ENCODE results near the gene NXPE3.
A peak's percentile ranks its signal among the peaks of the same experiment; 100 is the strongest.

NXPE3 gene

DNA sequence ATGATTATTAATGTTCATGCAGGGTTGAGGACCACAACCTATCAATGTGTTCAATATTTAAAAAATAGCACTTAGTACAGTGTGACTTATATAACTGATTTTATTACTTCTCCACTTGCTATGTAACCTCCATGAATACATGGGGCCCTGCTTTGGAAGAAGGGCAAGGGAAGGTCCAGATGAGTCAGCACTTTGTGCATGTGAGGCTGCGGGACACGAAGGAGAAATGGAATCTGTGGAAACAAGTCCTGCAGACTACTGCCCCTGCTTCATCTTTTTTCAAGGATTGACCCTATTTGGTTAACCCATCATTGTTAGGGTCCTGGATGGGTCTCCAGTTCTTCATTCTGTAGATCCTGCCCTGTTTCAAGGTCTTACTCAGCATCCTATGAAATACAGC is 1.6 kb downstream of the NXPE3 start:
- H3K4me1 Mint-ChIP-seq (ENCODE audit: low read depth), result peaks cover 71% of the 10 kb centered on the region
- no peaks in the 10 kb centered on the region for H3K27me3 Mint-ChIP-seq
- H3K27ac Mint-ChIP-seq, result peak overlapping the region; percentile 98
- no peaks in the 10 kb centered on the region for H3K9me3 Mint-ChIP-seq (ENCODE audit: low read depth)
- no peaks in the 10 kb centered on the region for H3K36me3 Mint-ChIP-seq
- peak overlapping the region; percentile 97 for H3K4me3 Mint-ChIP-seq

DNA sequence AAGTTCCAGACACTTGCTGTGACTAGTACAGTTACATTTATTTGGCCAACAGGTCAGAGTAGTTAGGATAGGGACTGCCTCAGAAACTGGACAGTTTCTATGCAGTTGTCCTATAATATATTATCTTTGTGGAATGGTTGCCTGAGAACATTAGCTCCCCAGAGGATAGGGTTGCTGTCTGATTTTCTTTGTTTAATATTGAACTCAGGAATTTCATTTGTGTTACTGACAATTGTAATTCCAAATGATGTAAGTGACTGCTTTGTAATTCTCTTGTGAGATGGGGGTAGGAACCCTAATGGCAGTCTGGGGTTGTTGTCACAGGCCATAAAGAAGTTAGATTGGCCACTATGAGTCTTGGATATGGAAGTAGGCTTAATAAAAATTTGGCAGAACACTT is 2.2 kb downstream of the NXPE3 start:
- Mint-ChIP-seq H3K36me3 (no peaks in the 10 kb centered on the region), H3K4me1 (ENCODE audit: low read depth) (peaks cover 76% of the 10 kb centered on the region), H3K27ac (peak overlapping the region; percentile 98)

DNA sequence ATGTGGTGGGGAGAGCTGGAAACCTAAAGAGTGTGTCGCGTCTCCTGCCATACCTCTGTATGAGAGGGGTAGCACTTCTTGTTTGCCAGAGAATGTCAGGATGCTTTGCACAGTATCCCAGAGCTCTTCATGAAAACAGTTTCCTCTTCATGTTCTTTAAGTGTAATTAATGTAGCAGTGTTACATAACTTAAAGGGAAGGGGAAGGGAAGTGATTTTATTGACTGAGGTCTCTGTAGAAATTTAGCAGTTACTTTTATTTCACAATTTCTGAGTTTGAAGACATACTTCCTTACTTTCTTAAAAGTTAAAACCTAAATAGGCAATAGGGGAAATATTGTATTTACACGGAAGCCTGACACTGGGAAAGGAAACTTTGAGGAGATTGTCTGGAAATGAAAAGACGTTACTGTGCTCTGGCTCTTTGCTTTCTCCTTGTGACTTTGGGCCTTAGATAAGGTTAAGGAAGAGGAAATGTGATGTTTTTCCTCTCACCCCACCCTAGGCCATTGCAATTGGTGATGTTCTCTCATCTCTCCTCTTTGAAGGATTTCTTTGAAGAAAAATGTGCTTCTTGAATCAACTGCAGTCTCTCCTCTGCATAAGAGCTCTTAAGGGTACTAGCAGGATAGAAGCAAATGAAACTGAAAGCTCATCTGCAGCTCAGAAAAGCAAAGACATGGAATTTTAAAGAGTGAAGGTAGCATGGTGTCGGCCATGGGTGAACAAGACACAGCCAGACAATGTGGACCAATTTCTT is 6.0 kb downstream of the NXPE3 start:
- no peaks in the 10 kb centered on the region for H3K9me3 Mint-ChIP-seq (ENCODE audit: low read depth)
- peak overlapping the region; percentile 71 for H3K4me3 Mint-ChIP-seq
- peak overlapping the region; percentile 97 for H3K27ac Mint-ChIP-seq
- H3K36me3 Mint-ChIP-seq, result peaks cover 13% of the 10 kb centered on the region
- H3K4me1 Mint-ChIP-seq (ENCODE audit: low read depth), result peaks cover 76% of the 10 kb centered on the region
- H3K27me3 Mint-ChIP-seq, result no peaks in the 10 kb centered on the region

More for the DNA sequence above, 2.2 kb downstream of the NXPE3 start:
- Mint-ChIP-seq H3K4me3 (peak overlapping the region; percentile 97), H3K9me3 (ENCODE audit: low read depth) (no peaks in the 10 kb centered on the region), H3K27me3 (no peaks in the 10 kb centered on the region)

DNA sequence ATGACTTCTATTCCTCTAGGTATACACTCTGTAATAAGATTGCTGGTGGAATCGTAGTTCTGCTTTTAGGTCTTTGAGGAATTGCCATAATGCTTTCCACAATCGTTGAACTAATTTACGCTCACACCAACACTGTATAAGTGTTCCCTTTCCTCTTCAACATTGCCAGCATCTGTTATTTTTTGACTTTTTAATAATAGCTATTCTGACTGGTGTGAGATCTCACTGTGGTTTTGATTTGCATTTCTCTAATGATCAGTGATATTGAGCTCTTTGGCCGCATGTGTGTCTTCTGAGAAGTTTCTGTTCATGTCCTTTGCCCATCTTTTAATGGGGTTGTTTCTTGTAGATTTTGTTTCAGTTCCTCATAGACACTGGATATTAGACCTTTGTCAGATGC is 12.8 kb downstream of the NXPE3 start:
- no peaks in the 10 kb centered on the region for H3K9me3 Mint-ChIP-seq (ENCODE audit: low read depth)
- peaks cover 45% of the 10 kb centered on the region for H3K36me3 Mint-ChIP-seq
- H3K27me3 Mint-ChIP-seq, result no peaks in the 10 kb centered on the region
- H3K27ac Mint-ChIP-seq, result peak overlapping the region; percentile 84
- peaks cover 76% of the 10 kb centered on the region for H3K4me1 Mint-ChIP-seq (ENCODE audit: low read depth)
- peak overlapping the region; percentile 43 for H3K4me3 Mint-ChIP-seq

DNA sequence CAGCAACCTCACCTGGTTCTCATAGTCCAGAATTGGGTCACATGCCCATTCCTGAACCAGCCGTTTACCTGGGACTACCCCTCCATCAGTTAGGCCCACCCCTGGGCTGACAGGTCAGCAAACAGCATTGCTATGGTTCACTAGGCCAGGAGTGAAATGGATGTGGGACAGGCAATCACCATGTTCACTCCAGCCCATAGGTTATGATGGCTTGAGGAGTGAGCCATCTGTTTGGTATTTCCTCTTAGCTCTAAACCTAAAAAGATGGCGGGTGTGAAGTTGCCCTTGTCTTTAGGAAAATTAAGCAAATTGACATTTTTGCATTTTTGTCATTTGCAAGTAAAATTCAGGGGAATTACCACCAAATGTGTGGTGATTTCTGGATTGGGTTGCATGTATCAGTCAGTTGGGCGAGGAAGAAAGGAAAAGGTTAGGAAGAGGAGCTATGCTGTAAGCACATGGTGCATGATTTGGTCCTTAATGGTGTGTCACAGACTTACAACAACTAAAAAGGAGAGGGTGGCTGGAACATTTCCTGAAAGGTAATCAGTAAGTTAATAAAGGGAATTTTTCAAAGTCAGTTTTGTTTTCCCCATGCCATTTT is 17.2 kb downstream of the NXPE3 start:
- Mint-ChIP-seq H3K9me3 (ENCODE audit: low read depth) (no peaks in the 10 kb centered on the region), H3K36me3 (peaks cover 37% of the 10 kb centered on the region), H3K27me3 (no peaks in the 10 kb centered on the region), H3K4me1 (ENCODE audit: low read depth) (peaks cover 73% of the 10 kb centered on the region), H3K4me3 (no peak overlapping the region), H3K27ac (peak overlapping the region; percentile 70)

DNA sequence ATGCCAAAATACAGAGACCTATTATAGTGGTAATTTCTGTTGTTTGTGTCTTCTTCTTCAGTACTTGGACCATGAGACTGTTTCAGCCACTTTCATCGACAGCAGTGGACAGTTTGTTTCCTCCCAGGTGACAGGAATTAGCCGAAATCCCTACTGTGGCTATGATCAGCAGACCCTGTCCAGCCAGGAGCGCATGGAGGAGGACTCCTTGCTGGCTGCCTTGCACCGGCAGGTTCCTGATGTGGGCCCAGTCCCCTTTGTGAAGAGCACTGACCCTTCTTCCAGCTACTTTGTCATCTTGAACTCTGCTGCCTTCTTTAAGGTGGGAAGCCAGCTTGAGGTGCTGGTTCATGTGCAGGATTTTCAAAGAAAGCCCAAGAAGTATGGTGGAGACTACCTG is 22.2 kb downstream of the NXPE3 start:
- Mint-ChIP-seq H3K9me3 (ENCODE audit: low read depth) (no peaks in the 10 kb centered on the region), H3K4me1 (ENCODE audit: low read depth) (peaks cover 45% of the 10 kb centered on the region), H3K27ac (peak overlapping the region; percentile 59), H3K27me3 (no peaks in the 10 kb centered on the region), H3K4me3 (no peak overlapping the region), H3K36me3 (peaks cover 14% of the 10 kb centered on the region)

DNA sequence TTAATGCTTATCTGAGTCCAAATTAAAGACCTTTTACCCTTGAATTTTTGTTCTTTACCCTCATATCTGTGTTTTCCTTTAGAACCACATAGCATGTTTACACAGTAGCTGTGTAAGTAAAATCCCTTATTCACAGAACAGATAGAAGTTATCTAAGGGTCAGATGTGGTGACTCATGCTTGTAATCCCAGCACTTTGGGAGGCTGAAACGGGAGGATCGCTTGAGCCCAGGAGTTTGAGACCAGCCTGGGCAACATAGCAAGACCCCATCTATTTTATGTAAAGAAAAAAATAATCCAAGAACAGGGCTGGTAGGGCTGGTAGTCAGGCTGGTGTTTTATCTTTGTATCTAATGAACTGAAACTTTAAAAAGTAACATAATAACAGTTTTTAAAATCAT is 23.2 kb downstream of the NXPE3 start:
- no peak overlapping the region for H3K4me3 Mint-ChIP-seq
- H3K36me3 Mint-ChIP-seq, result peaks cover 9% of the 10 kb centered on the region
- peak overlapping the region; percentile 59 for H3K27ac Mint-ChIP-seq
- H3K4me1 Mint-ChIP-seq (ENCODE audit: low read depth), result peaks cover 35% of the 10 kb centered on the region
- no peaks in the 10 kb centered on the region for H3K9me3 Mint-ChIP-seq (ENCODE audit: low read depth)
- H3K27me3 Mint-ChIP-seq, result no peaks in the 10 kb centered on the region

DNA sequence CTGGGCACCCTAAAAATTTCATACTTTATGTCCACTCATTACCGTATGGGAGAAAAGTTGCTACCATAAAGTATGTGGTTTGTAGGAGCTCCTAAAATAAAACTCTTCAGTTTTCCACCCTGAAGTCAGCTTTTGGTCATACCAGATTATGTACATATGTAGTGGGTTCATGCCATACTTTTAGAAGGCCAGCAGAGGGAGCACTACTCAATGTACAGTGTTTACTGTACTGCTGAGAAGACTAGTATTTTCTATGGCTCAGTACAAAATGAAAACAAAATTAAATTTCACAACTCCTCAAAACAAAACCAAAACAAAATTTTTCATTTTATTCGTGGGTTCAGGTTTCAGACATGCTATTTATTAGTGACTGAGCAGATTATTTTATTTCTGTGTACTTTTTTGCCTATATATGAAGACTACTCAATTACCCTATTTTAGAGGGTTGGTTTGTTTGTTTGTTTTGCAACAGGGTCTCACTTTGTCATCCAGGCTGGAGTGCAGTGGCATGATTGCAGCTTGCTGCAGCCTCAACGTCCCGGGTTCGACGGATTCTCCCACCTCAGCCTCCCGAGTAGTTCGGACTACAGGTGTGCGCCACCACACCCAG is 24.3 kb downstream of the NXPE3 start:
- Mint-ChIP-seq H3K9me3 (ENCODE audit: low read depth) (no peaks in the 10 kb centered on the region), H3K27ac (peak overlapping the region; percentile 61), H3K36me3 (peaks cover 6% of the 10 kb centered on the region)

DNA sequence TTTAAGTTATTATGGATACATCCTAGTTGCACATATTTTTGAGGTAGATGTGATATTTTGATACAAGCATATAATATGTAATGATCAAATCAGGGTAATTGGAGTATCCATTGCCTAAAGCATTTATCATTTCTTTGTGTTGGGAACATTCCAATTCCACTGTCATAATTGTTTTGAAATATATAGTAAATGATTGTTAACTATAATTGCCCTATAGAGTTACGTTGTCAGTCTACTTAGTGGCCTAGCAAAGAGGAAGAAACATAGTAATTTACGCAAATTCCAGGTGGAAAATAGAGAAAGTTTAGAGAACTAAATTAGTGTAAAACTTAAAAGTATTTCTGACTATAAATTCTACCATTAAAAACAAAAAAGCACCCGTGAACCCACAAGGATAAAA is 24.9 kb downstream of the NXPE3 start:
- no peaks in the 10 kb centered on the region for H3K9me3 Mint-ChIP-seq (ENCODE audit: low read depth)
- no peak overlapping the region for H3K4me3 Mint-ChIP-seq
- peaks cover 6% of the 10 kb centered on the region for H3K36me3 Mint-ChIP-seq
- H3K27me3 Mint-ChIP-seq, result no peaks in the 10 kb centered on the region
- peak overlapping the region; percentile 64 for H3K27ac Mint-ChIP-seq
- peaks cover 35% of the 10 kb centered on the region for H3K4me1 Mint-ChIP-seq (ENCODE audit: low read depth)

More for the DNA sequence above, 24.3 kb downstream of the NXPE3 start:
- Mint-ChIP-seq H3K4me1 (ENCODE audit: low read depth) (peaks cover 32% of the 10 kb centered on the region), H3K27me3 (no peaks in the 10 kb centered on the region), H3K4me3 (peak overlapping the region; percentile 18)

DNA sequence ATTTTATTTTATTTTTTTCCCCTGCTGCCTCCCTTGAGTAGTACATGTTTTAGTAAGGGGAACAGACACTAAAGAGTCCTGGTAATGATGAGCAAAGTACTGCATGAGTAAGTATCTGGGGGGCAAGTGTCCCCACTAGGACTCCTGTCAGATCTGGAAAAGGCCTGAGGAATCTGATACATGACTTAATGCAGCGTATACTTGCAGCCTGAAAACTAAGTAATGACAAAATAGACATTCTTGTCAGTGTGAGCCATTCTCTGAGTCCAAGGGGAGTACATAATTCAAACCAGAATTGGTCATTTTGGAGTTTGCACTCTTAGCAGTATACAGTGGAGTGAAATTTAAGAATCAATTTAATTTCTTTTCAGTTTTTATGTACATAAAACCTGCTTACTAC is 27.5 kb downstream of the NXPE3 start:
- Mint-ChIP-seq H3K27me3 (no peaks in the 10 kb centered on the region), H3K4me1 (ENCODE audit: low read depth) (peaks cover 34% of the 10 kb centered on the region), H3K36me3 (peaks cover 4% of the 10 kb centered on the region), H3K27ac (no peak overlapping the region), H3K9me3 (ENCODE audit: low read depth) (no peaks in the 10 kb centered on the region), H3K4me3 (no peak overlapping the region)

DNA sequence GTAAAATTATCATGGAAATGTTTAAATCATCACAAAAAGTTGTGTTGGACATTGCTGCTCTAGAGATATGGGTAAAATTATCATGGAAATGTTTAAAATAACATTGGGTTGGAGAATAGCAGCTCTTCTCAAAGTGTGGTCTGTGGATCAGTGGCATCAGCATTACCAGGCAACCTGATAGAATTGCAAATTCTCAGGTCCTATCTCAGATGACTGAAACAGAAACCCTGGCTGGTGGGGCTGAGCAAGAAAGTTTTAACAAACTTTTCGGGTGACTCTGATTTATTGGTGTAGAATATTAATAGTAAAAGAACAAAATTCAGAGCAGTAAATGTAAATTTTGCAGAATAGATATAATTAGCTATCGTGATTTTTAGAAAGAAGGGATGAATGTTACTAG is 28.9 kb downstream of the NXPE3 start:
- Mint-ChIP-seq H3K27me3 (no peaks in the 10 kb centered on the region), H3K4me3 (no peak overlapping the region), H3K9me3 (ENCODE audit: low read depth) (no peaks in the 10 kb centered on the region), H3K27ac (no peak overlapping the region), H3K4me1 (ENCODE audit: low read depth) (peaks cover 35% of the 10 kb centered on the region), H3K36me3 (peaks cover 4% of the 10 kb centered on the region)

DNA sequence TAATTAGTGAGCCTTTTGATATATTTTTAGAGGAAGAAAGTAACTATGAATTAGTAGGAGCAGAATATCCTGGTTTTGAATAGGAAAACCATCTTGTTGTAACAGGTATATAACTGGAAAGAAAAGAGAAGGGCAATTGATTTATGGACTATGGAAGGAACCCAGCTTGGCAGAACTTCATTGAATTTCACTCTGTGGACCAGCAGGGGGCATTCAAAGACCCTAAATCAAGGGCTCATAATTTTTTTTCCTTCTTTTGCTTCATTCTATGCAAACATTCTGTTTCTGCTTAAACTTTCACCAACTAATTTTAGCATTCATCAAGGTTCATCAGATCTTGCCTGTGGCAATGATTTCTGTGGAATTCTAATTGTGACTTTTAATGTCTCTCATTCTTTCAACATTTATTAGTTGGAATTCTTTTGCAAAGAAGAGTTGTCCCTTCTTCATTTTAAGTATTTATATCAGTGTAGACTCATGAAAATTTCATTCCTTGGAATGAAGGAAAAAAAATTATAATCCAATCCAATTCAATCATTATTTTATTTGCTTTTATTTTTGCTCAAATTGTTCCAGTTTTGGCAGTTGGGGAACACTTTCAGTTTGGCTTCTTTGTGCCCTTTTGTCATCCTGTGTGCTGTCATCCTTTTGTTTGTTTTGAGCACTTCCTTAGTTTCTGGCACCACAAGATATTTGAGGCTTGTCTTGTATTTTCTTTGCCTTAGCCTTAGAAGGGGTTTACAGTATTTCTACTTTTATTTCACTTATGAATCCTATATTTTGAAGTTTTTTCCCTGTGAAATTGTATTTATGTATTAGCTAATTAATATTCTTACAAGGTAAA is 30.4 kb downstream of the NXPE3 start:
- no peaks in the 10 kb centered on the region for H3K9me3 Mint-ChIP-seq (ENCODE audit: low read depth)
- no peaks in the 10 kb centered on the region for H3K27me3 Mint-ChIP-seq
- H3K36me3 Mint-ChIP-seq, result no peaks in the 10 kb centered on the region
- peaks cover 34% of the 10 kb centered on the region for H3K4me1 Mint-ChIP-seq (ENCODE audit: low read depth)
- peak overlapping the region; percentile 36 for H3K27ac Mint-ChIP-seq
- peak overlapping the region; percentile 23 for H3K4me3 Mint-ChIP-seq

DNA sequence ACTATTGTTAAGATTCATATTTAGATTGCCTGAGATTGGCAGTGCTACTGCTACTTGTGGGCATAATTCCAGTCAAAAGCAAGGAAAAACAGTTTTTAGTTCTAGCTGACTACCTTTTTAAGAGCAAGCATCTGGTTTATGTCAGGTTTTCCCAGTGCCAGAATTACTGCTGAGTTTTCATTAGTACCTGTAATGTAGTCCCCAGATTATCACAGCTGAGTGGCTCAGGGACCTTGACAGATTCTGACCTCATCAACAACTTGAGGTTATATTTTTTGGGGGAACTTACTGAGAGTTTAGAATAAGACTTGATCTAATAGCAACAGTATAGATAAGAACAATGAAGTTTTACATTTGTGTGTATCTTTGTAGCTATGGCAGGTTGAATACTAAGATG is 31.0 kb downstream of the NXPE3 start:
- Mint-ChIP-seq H3K27me3 (no peaks in the 10 kb centered on the region), H3K27ac (peak overlapping the region; percentile 30), H3K36me3 (no peaks in the 10 kb centered on the region), H3K9me3 (ENCODE audit: low read depth) (no peaks in the 10 kb centered on the region), H3K4me1 (ENCODE audit: low read depth) (peaks cover 40% of the 10 kb centered on the region), H3K4me3 (no peak overlapping the region)

DNA sequence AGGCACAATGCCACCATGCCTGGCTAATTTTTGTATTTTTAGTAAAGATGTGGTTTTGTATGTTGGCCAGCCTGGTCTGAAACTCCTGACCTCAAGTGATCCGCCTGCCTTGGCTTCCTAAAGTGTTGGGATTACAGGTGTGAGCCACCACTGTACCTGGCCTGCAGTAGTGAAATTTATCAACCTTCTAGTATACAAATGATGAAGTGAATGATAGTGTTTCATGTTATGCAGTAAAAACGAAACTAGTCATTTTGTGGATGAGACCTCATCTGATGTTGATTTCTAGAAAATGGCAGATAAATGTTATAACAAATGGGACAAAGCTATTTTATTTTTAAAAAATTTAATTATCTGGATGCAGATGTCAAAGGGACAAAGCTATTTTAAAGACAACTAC is 32.9 kb downstream of the NXPE3 start:
- no peak overlapping the region for H3K27ac Mint-ChIP-seq
- no peak overlapping the region for H3K4me3 Mint-ChIP-seq
- no peaks in the 10 kb centered on the region for H3K27me3 Mint-ChIP-seq
- no peaks in the 10 kb centered on the region for H3K9me3 Mint-ChIP-seq (ENCODE audit: low read depth)
- no peaks in the 10 kb centered on the region for H3K36me3 Mint-ChIP-seq
- peaks cover 51% of the 10 kb centered on the region for H3K4me1 Mint-ChIP-seq (ENCODE audit: low read depth)

DNA sequence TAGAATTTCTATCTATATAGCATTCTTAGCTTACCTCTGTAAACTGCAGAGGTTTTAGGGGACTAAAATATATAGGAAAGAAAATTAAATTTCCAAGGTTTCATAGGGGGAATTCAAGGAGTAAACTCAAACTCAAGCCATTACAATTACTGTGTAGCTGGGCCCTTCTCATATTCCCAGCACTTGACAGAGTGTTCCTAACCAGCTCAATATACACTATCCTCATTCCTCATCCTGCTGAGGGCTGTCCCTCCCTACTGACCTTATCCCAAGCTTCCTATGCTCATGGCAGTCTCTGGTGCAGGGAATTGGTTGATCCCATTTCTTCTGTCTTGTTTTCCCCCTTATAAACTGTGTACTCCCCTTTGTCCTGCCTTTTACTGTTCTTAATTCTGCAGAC is 33.9 kb downstream of the NXPE3 start:
- peaks cover 53% of the 10 kb centered on the region for H3K4me1 Mint-ChIP-seq (ENCODE audit: low read depth)

More for the DNA sequence above, 33.9 kb downstream of the NXPE3 start:
- H3K4me3 Mint-ChIP-seq, result no peak overlapping the region
- H3K9me3 Mint-ChIP-seq (ENCODE audit: low read depth), result no peaks in the 10 kb centered on the region
- peaks cover 4% of the 10 kb centered on the region for H3K36me3 Mint-ChIP-seq
- H3K27me3 Mint-ChIP-seq, result no peaks in the 10 kb centered on the region
- no peak overlapping the region for H3K27ac Mint-ChIP-seq
